Keratinocyte (primary cell): ENCODE measurements around the gene ZNF354C. TPM values are rescaled to one million over a fixed set of nuclear protein-coding genes. Genes with fewer than 3 reads are reported as not detected.

Source experiments
- DNase-seq: peaks from one replicate; pipeline ENCODE4 v3.0.0-alpha.2; 2011; ENCODE audit warnings: low read depth, missing footprints, low spot score
- FAIRE-seq: peaks from 2 replicates; lab custom pipeline; 2011; peaks lifted over from hg19 to GRCh38; lab: Jason Lieb, UNC
- H2AFZ ChIP-seq: 2 replicates; pipeline ENCODE4 v1.6.0; 2012; ENCODE audit warnings: low read length, control low read depth, inconsistent platforms; ENCODE audit not compliant: control insufficient read depth
- H3K27ac ChIP-seq: 2 replicates; pipeline ENCODE4 v1.5.1; 2011; ENCODE audit warnings: low read length; ENCODE audit not compliant: control insufficient read depth, insufficient read depth
- H3K27me3 ChIP-seq: 3 replicates; pipeline ENCODE4 v1.6.0; 2011; ENCODE audit warnings: low read length; ENCODE audit not compliant: control insufficient read depth, insufficient read depth; ENCODE audit errors: extremely low read depth
- H3K36me3 ChIP-seq, 2 experiments: 2 replicates in 1 of 2; 3 replicates in 1 of 2; pipeline ENCODE4 v1.5.1; 2011; ENCODE audit warnings: low read length in 2 of 2, mild to moderate bottlenecking in 1 of 2; ENCODE audit not compliant: control insufficient read depth in 2 of 2, insufficient read depth in 2 of 2; ENCODE audit errors: extremely low read depth in 1 of 2
- H3K4me1 ChIP-seq: 3 replicates; pipeline ENCODE4 v1.5.1; 2011; ENCODE audit warnings: low read length; ENCODE audit not compliant: control insufficient read depth, insufficient read depth; ENCODE audit errors: extremely low read depth
- H3K4me2 ChIP-seq: 3 replicates; pipeline ENCODE4 v1.6.0; 2011; ENCODE audit warnings: low read depth, low read length; ENCODE audit not compliant: control insufficient read depth, insufficient read depth; ENCODE audit errors: extremely low read depth
- H3K4me3 ChIP-seq, 3 experiments: fragments of 200-600 bp in 1 of 3; sonication (generic) in 1 of 3; 2 replicates in 2 of 3; 3 replicates in 1 of 3; pipeline ENCODE4 v1.5.1; 2011 to 2016; ENCODE audit warnings: low read length in 3 of 3, mild to moderate bottlenecking in 3 of 3, control low read depth in 2 of 3, inconsistent platforms in 1 of 3, low read depth in 1 of 3, mixed read lengths in 1 of 3, mixed run types in 1 of 3, moderate library complexity in 1 of 3; ENCODE audit not compliant: control insufficient read depth in 2 of 3, insufficient read depth in 2 of 3; ENCODE audit errors: extremely low read depth in 1 of 3
- H3K79me2 ChIP-seq: 2 replicates; pipeline ENCODE4 v1.6.0; 2012; ENCODE audit warnings: low read length; ENCODE audit not compliant: control insufficient read depth, insufficient read depth
- H3K9ac ChIP-seq: 3 replicates; pipeline ENCODE4 v1.6.0; 2011; ENCODE audit warnings: low read length; ENCODE audit not compliant: control insufficient read depth, insufficient read depth; ENCODE audit errors: extremely low read depth
- H3K9me1 ChIP-seq: 3 replicates; pipeline ENCODE4 v1.6.0; 2011; ENCODE audit warnings: low read length; ENCODE audit not compliant: control insufficient read depth, insufficient read depth; ENCODE audit errors: extremely low read depth
- H3K9me3 ChIP-seq: 2 replicates; pipeline ENCODE4 v1.5.1; 2012; ENCODE audit warnings: low read depth, low read length; ENCODE audit not compliant: control insufficient read depth
- H4K20me1 ChIP-seq: 3 replicates; pipeline ENCODE4 v1.6.0; 2011; ENCODE audit warnings: low read length; ENCODE audit not compliant: control insufficient read depth, insufficient read depth; ENCODE audit errors: extremely low read depth
- EZH2 ChIP-seq: IDR thresholded peaks from one replicate; pipeline ENCODE4 v1.6.1; 2012; ENCODE audit warnings: inconsistent platforms, mild to moderate bottlenecking, low read length, moderate library complexity
- dilution Hi-C: fragments of 300-500 bp; cut with MboI; formaldehyde crosslinking; loops from one replicate; pipeline ENCODE4 v1.7.0; 2020; ENCODE audit warnings: low sequenced_read_pairs; ENCODE audit not compliant: extremely low pct_ligation_motif_present
- polyA plus RNA-seq, 5 experiments: library from polyadenylated mRNA; depleted of rRNA in 3 of 5; stranded (reverse) in 3 of 5; stranded (forward) in 1 of 5; unstranded in 1 of 5; fragments of >200 nt; gene quantifications; 1 replicate in 1 of 5; 2 replicates in 3 of 5; 3 replicates in 1 of 5; pipeline versions ENCODE4 v1.2.1 to v1.2.3, GENCODE V29; 2011 to 2012; ENCODE audit warnings: missing spikeins in 2 of 5, low read depth in 1 of 5, low replicate concordance in 1 of 5
- TF ChIP-seq, protein P1 (sequence below), 3 experiments: IDR thresholded peaks in 1 of 3; conservative IDR thresholded peaks in 1 of 3; optimal IDR thresholded peaks in 1 of 3; 2 replicates in 2 of 3; 3 replicates in 1 of 3; pipeline versions ENCODE3 to v1.5.1; 2011; ENCODE audit warnings: low read length in 3 of 3, mild to moderate bottlenecking in 3 of 3, moderate library complexity in 2 of 3, control low read depth in 1 of 3, inconsistent platforms in 1 of 3; ENCODE audit not compliant: insufficient read depth in 2 of 3; ENCODE audit errors: extremely low read depth in 1 of 3

ZNF354C gene
- polyA plus RNA-seq, 1 donor (not counting 4 experiments of a cell fraction or from before 2014, with no cell fraction given), result 2.7 TPM

DNA sequence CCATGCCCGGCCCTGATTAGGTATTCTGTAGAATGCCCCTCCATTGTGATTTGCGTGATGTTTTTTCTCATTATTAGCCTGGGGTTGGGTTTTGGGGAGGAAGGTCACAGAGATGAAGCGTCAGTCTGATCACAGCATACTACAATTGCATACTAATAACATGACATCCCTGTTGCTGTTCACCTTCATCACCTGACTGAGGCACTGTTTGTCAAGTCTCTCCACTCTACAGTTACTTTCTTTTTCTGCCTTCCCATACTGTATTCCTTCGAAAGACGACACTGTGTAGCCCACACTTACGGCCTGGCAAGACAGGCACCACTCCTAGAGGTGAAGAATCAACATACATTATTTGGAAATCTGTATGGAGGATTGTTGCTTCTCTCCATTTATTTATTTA lies 5.5 kb downstream of the ZNF354C start:
- DNase-seq (no peak), FAIRE-seq (no peak)
- Histone ChIP-seq H3K27me3 (no peaks in the 10 kb centered on the region), H3K27ac (no peak overlapping the region), H3K36me3 (no peaks in the 10 kb centered on the region), H3K9me1 (no peaks in the 10 kb centered on the region), H3K79me2 (peaks cover 5% of the 10 kb centered on the region), H4K20me1 (no peaks in the 10 kb centered on the region), H3K9ac (no peak overlapping the region), H2AFZ (no peak overlapping the region), H3K4me3 (no peak overlapping the region), H3K4me2 (no peak overlapping the region), H3K9me3 (peaks cover 3% of the 10 kb centered on the region), H3K4me1 (peaks cover 5% of the 10 kb centered on the region)
- TF ChIP-seq, protein P1, sequence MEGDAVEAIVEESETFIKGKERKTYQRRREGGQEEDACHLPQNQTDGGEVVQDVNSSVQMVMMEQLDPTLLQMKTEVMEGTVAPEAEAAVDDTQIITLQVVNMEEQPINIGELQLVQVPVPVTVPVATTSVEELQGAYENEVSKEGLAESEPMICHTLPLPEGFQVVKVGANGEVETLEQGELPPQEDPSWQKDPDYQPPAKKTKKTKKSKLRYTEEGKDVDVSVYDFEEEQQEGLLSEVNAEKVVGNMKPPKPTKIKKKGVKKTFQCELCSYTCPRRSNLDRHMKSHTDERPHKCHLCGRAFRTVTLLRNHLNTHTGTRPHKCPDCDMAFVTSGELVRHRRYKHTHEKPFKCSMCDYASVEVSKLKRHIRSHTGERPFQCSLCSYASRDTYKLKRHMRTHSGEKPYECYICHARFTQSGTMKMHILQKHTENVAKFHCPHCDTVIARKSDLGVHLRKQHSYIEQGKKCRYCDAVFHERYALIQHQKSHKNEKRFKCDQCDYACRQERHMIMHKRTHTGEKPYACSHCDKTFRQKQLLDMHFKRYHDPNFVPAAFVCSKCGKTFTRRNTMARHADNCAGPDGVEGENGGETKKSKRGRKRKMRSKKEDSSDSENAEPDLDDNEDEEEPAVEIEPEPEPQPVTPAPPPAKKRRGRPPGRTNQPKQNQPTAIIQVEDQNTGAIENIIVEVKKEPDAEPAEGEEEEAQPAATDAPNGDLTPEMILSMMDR (optimal IDR thresholded peaks at IDR 0.05 in 1 of 3, IDR thresholded peaks at IDR 0.05 in 1 of 3, conservative IDR thresholded peaks at IDR 0.05 in 1 of 3; ENCODE audit: extremely low read depth in 1 of 3, insufficient read depth in 2 of 3, low read length in 3 of 3), result no peak
- TF ChIP-seq EZH2, result no peak
- dilution Hi-C loops, result no loop called here

DNA sequence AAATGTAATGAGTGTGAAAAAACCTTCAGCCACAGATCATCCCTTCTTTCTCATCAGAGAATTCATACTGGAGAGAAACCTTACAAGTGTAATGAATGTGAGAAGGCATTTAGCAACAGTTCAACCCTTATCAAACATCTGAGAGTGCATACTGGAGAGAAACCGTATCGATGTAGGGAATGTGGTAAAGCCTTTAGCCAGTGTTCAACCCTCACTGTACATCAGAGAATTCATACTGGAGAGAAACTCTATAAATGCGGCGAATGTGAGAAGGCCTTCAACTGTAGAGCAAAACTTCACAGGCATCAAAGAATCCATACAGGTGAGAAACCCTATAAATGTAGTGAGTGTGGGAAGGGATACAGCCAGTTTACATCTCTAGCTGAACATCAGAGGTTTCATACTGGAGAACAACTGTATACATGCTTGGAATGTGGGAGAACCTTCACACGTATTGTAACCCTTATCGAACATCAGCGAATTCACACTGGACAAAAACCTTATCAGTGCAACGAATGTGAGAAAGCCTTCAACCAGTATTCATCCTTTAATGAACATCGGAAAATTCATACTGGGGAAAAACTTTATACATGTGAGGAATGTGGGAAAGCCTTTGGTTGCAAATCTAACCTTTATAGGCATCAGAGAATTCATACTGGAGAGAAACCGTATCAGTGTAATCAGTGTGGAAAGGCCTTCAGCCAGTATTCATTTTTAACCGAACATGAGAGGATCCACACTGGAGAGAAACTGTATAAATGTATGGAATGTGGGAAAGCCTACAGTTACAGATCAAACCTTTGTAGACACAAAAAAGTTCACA lies 19.2 kb downstream of the ZNF354C start:
- no peak for TF ChIP-seq EZH2
- TF ChIP-seq, protein P1 (optimal IDR thresholded peaks at IDR 0.05 in 1 of 3, IDR thresholded peaks at IDR 0.05 in 1 of 3, conservative IDR thresholded peaks at IDR 0.05 in 1 of 3; ENCODE audit: extremely low read depth in 1 of 3, insufficient read depth in 2 of 3, low read length in 3 of 3), result no peak
- Histone ChIP-seq H3K36me3 (peaks cover 0 to 11% of the 10 kb centered on the region in 2 experiments), H3K9me1 (no peaks in the 10 kb centered on the region), H3K4me3 (no peak overlapping the region), H4K20me1 (no peaks in the 10 kb centered on the region), H3K4me2 (no peak overlapping the region), H3K9ac (no peak overlapping the region), H3K79me2 (no peaks in the 10 kb centered on the region), H2AFZ (no peak overlapping the region), H3K9me3 (peaks cover 31% of the 10 kb centered on the region), H3K27me3 (no peaks in the 10 kb centered on the region), H3K27ac (no peak overlapping the region), H3K4me1 (no peaks in the 10 kb centered on the region)
- no peak for DNase-seq
- FAIRE-seq, result no peak
- dilution Hi-C loops, result no loop called here
